Transverse colon (tissue), 4 donors: Measurements from ENCODE around the gene ZNF526. TPM values are rescaled to one million over a fixed set of nuclear protein-coding genes. Genes with fewer than 3 reads are reported as not detected.

ENCODE experiments used
- DNase-seq: peaks from one replicate; pipeline ENCODE4 v3.0.0-alpha.2; 2019
- H3K27ac ChIP-seq, 4 donors: fragments of 200-600 bp; sonication (generic); 2 replicates each; pipeline ENCODE4 v1.5.1; 2016 to 2018; ENCODE audit warnings: inconsistent platforms in 4 of 4
- H3K27me3 ChIP-seq: fragments of 200-600 bp; sonication (generic); 2 replicates; pipeline ENCODE4 v1.5.1; 2017; ENCODE audit warnings: inconsistent platforms
- H3K36me3 ChIP-seq, 4 donors: fragments of 200-600 bp; sonication (generic); 2 replicates each; pipeline ENCODE4 v1.5.1; 2017 to 2019; ENCODE audit warnings: inconsistent platforms in 4 of 4
- H3K4me1 ChIP-seq, 4 donors: fragments of 200-600 bp; sonication (generic); 2 replicates each; pipeline ENCODE4 v1.5.1; 2017 to 2020; ENCODE audit warnings: inconsistent platforms in 4 of 4
- H3K4me3 ChIP-seq, 4 donors: fragments of 200-600 bp; sonication (generic); 1 replicate in 1 of 4; 2 replicates in 3 of 4; pipeline versions ENCODE4 v1.5.1 to v1.6.1; 2017 to 2019; ENCODE audit warnings: inconsistent platforms in 4 of 4
- H3K9me3 ChIP-seq, 2 donors: fragments of 200-600 bp; sonication (generic); 2 replicates each; pipeline ENCODE4 v1.5.1; 2017 to 2019; ENCODE audit warnings: inconsistent platforms in 2 of 2
- EP300 ChIP-seq: sonication (generic); formaldehyde crosslinking; IDR thresholded peaks from one replicate; pipeline ENCODE4 v1.6.1; 2017; ENCODE audit warnings: antibody characterized with exemption, low read depth
- POLR2A ChIP-seq: fragments of 450-650 bp; IDR thresholded peaks from one replicate; pipeline ENCODE4 v1.6.1; 2016; ENCODE audit warnings: antibody characterized with exemption, mild to moderate bottlenecking, moderate library complexity
- POLR2AphosphoS5 ChIP-seq, 3 donors: sonication (generic); formaldehyde crosslinking; IDR thresholded peaks; one replicate each; pipeline ENCODE4 v1.6.1; 2016; ENCODE audit warnings: antibody characterized with exemption in 3 of 3
- WGBS, 2 donors: methylation state at CpG; one replicate each; pipeline ENCODE4 v1.1.5; 2018; ENCODE audit warnings: low coverage in 1 of 2; 5-methylcytosine and 5-hydroxymethylcytosine counted together
- in situ Hi-C, 4 donors: fragments of 200-750 bp; cut with MboI; loops; one replicate each; pipeline versions ENCODE4 v1.15.0 to v1.15.1; 2017; ENCODE audit warnings: low sequenced_read_pairs in 3 of 4, low pct_ligation_motif_present in 1 of 4, low pct_unique_long_range_greater_than_20kb in 1 of 4
- intact Hi-C: fragments of 100-400 bp; cut with DNase I; formaldehyde crosslinking; loops from one replicate; pipeline ENCODE4 v1.15.1; 2023; ENCODE audit warnings: low total_unique reads
- total RNA-seq, 4 donors: library from RNA; depleted of rRNA; stranded (reverse); fragments of >200 nt; gene quantifications; one replicate each; pipeline ENCODE4 v1.1.0, GENCODE V29; 2016
- TF ChIP-seq, protein P1 (sequence below), 5 experiments: fragments of 200-600 bp in 3 of 5; fragments of 450-650 bp in 2 of 5; sonication (generic) in 3 of 5; IDR thresholded peaks; 1 replicate in 2 of 5; 2 replicates in 3 of 5; pipeline ENCODE4 v1.5.1; 2016 to 2017; ENCODE audit warnings: antibody characterized with exemption in 5 of 5, inconsistent platforms in 3 of 5, mild to moderate bottlenecking in 2 of 5, moderate library complexity in 1 of 5

ZNF526 gene
- total RNA-seq, 4 donors from 2014 or later, result 6.4 to 19.5 (median 6.8) TPM

DNA sequence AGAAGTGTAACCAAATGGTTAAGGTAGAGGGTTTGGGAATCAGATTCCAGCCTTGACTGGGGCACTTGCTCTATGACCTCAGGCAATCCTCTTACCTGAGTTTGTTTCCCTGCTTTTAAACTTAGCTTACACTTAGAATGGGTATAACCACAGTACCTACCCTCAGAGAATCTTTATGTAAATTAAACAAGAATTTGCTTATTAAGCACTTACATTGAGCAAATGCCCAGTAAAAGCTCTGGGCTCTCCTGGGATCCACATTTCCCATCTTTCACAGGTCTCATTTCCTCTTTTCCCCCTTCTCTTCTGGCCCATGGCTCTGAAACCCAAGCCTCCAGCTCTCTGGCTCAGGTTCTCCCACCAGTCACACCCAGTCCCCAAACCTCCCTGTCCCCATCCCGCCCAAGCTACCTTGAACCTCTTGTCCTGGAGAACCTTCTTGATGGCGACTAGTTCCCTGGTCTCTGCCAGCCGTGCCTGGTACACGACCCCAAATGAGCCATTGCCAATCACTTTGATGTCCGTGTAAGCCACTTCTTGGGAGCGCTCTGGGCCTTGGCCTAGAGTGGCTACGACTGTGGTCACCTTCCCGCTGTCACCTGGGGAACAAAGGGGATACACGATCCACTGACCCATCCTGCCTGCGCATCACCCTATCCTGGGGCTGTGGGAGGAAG lies 19.6 kb downstream of the ZNF526 start:
- TF ChIP-seq, protein P1, sequence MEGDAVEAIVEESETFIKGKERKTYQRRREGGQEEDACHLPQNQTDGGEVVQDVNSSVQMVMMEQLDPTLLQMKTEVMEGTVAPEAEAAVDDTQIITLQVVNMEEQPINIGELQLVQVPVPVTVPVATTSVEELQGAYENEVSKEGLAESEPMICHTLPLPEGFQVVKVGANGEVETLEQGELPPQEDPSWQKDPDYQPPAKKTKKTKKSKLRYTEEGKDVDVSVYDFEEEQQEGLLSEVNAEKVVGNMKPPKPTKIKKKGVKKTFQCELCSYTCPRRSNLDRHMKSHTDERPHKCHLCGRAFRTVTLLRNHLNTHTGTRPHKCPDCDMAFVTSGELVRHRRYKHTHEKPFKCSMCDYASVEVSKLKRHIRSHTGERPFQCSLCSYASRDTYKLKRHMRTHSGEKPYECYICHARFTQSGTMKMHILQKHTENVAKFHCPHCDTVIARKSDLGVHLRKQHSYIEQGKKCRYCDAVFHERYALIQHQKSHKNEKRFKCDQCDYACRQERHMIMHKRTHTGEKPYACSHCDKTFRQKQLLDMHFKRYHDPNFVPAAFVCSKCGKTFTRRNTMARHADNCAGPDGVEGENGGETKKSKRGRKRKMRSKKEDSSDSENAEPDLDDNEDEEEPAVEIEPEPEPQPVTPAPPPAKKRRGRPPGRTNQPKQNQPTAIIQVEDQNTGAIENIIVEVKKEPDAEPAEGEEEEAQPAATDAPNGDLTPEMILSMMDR (IDR thresholded peaks at IDR 0.05), result no peak
- no peak for TF ChIP-seq POLR2AphosphoS5 (IDR thresholded peaks at IDR 0.05)
- TF ChIP-seq POLR2A, result no peak
- no peak for TF ChIP-seq EP300
- Histone ChIP-seq H3K4me3 (no peak overlapping the region), H3K9me3 (no peaks in the 10 kb centered on the region), H3K36me3 (peaks cover 0 to 15% (median 3%) of the 10 kb centered on the region in 4 donors), H3K27me3 (no peaks in the 10 kb centered on the region), H3K4me1 (peaks cover 12 to 30% (median 23%) of the 10 kb centered on the region in 4 donors), H3K27ac (no peak overlapping the region)
- DNase-seq, result no peak
- 88 to 92% methylated on average over 1 to 10 of the region's 10 CpGs for WGBS, 2 donors
- intact Hi-C loops (no loop called here), in situ Hi-C loops (no loop called here)

DNA sequence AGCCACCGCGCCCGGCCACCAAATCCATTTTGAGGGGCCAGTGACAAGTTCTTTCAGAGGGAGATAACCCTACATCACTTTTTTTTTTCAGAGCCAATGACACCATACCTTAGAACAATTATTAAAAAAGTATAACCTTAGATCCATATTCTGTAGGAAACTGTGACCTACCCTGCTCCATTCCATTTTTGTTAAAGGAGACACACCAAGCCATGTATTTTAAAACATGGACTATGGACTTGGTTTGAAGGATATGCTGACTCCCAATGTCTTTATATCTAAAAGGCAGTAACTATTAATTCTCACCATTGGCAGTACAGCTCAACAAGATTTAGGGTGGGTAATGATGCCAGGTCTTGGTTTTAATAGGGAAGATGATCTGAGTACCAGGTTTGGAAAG lies 21.2 kb downstream of the ZNF526 start:
- Histone ChIP-seq H3K27ac (peak overlapping the region in 3 of 4 donors; percentile 82 to 96 (median 89)), H3K9me3 (no peaks in the 10 kb centered on the region), H3K36me3 (peaks cover 0 to 3% (median 0%) of the 10 kb centered on the region in 4 donors), H3K4me1 (peaks cover 12 to 43% (median 35%) of the 10 kb centered on the region in 4 donors), H3K4me3 (peak overlapping the region; percentile 83 to 94 (median 86)), H3K27me3 (no peaks in the 10 kb centered on the region)
- intact Hi-C loops, result no loop called here
- TF ChIP-seq POLR2A, result no peak
- no peak for TF ChIP-seq POLR2AphosphoS5 (IDR thresholded peaks at IDR 0.05)
- no peak for TF ChIP-seq EP300
- TF ChIP-seq, protein P1 (IDR thresholded peaks at IDR 0.05), result no peak
- in situ Hi-C loops, result no loop called here
- WGBS, 2 donors, result 98% methylated on average over 3 of the region's 3 CpGs; no CpG with 5 or more reads in 1 of the 2 donors
- no peak for DNase-seq

DNA sequence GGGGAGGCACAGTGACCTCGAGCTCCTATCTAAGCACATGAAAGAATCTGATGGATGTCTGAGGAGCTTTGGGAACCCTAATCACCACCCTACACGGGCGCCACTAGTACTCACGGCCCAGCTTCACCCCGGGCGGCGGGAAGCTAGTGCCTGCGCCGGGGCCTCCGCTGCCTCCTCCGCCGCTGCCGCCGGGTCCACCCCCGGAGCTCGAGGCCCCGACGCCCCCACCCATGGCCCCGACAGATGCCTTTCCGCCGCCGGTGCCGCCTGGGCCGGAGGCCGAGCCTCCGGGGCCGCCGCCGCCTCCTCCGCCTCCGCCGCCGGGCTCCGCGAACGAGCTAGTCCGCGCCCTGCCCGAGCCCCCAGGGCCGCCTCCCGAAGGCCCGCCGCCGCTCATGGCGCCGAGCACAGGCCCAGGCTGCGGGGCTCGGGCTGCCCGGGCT lies 22.0 kb downstream of the ZNF526 start:
- in situ Hi-C loops (no loop called here), intact Hi-C loops (no loop called here)
- TF ChIP-seq, protein P1 (IDR thresholded peaks at IDR 0.05), result no peak
- no peak for TF ChIP-seq EP300
- TF ChIP-seq POLR2A, result no peak
- TF ChIP-seq POLR2AphosphoS5 (IDR thresholded peaks at IDR 0.05), result no peak
- Histone ChIP-seq H3K4me1 (peaks cover 12 to 46% (median 36%) of the 10 kb centered on the region in 4 donors), H3K36me3 (no peaks in the 10 kb centered on the region), H3K27ac (peak overlapping the region; percentile 82 to 96 (median 90)), H3K4me3 (peak overlapping the region; percentile 83 to 94 (median 86)), H3K9me3 (no peaks in the 10 kb centered on the region), H3K27me3 (no peaks in the 10 kb centered on the region)
- no peak for DNase-seq
- 1% methylated on average over 20 of the region's 49 CpGs; no CpG with 5 or more reads in 1 of the 2 donors for WGBS, 2 donors

DNA sequence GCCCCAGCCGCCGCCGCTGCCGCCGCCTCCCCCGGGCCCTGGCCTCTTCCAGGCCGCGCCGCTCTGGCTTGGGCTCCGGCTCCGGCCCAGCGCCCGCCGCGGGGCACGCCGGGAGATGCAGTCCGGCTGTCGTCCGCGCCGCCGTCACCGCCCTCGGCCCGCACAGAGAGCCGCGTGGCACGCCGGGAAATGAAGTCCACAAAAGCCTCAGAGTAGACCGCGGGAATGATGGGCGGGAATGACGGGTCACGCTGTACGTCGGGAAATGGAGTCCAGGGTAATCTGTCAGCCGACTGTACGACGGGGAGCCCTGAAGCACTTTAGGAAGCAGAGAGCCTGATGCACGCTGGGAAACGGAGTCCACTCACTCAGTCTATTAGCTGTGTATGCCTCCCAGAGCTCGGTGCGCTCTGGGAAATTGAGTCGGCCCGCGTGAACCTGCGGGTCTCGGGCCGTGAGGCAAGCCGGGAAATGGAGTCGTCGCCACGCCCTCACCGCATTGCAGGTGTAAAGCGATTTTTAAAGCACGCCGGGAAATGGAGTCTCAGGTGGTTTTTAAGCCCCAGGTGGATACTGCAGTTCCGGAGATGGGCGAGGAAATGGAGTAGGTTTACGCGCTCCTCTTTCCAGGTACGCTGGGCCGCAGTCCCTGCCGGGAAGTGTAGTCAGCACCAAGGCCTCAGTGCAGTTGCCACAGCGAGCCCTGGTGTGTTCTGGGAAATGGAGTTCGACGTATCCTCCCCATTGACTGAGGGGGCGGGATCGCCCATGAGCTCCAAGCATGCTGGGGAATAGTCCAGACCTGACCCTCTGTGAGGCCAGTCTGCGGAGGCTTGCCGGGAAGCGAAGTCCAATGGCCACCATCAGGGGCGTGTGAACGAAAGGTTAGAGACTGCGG lies 22.6 kb downstream of the ZNF526 start, which contains the start of gene GSK3A:
Gene GSK3A, minus strand, starts transcription at position 91 of the 898 bp plus-strand sequence. CDS start 137 bp downstream, outside the sequence.
- WGBS, 2 donors, result 0% methylated on average over 46 of the region's 76 CpGs; no CpG with 5 or more reads in 1 of the 2 donors
- H3K27me3 ChIP-seq, result no peaks in the 10 kb centered on the region
- H3K9me3 ChIP-seq, result no peaks in the 10 kb centered on the region
- TF ChIP-seq EP300, result peak; percentile 48
- TF ChIP-seq POLR2A, result peak; percentile 97
- TF ChIP-seq POLR2AphosphoS5 (IDR thresholded peaks at IDR 0.05), result peak; percentile 97 to 98 (median 98)
- TF ChIP-seq, protein P1 (IDR thresholded peaks at IDR 0.05), result no peak
- peak within 1 kb of the TSS; percentile 82 to 96 (median 90) for H3K27ac ChIP-seq
- peak; percentile 98 for DNase-seq
- peaks cover 12 to 46% (median 36%) of the 10 kb centered on the region in 4 donors for H3K4me1 ChIP-seq
- in situ Hi-C loops, result no loop called here
- intact Hi-C loops, result no loop called here
- no peaks in the 10 kb centered on the region for H3K36me3 ChIP-seq
- peak within 1 kb of the TSS; percentile 83 to 94 (median 86) for H3K4me3 ChIP-seq
